Measurements from ENCODE around the gene NEU4. TPM values are rescaled to one million over a fixed set of nuclear protein-coding genes. Genes with fewer than 3 reads are reported as not detected.
"Not testable (repeated sequence)": the region's sequence is repeated elsewhere in the genome, so short reads cannot be mapped to it uniquely, and the experiment has no call there.

NEU4 gene
- total RNA-seq, 1 donor from 2014 or later, result 1.0 TPM

GRCh38 chr2:241788135-241788534 is 20.9 kb upstream of the NEU4 start:
- Mint-ChIP-seq H3K27ac (peak overlapping the region; percentile 81), H3K4me1 (peaks cover 12% of the 10 kb centered on the region), H3K27me3 (peaks cover 6% of the 10 kb centered on the region), H3K4me3 (no peak overlapping the region), H3K9me3 (peaks cover 32% of the 10 kb centered on the region), H3K36me3 (ENCODE audit: low read depth) (no peaks in the 10 kb centered on the region)
- intact Hi-C loops (cut with micrococcal nuclease), result loop anchor here (2.0 kb wide), 1 partner anchor 17 kb away; no protein-coding TSS in a partner anchor
- no peak for DNase-seq

DNA sequence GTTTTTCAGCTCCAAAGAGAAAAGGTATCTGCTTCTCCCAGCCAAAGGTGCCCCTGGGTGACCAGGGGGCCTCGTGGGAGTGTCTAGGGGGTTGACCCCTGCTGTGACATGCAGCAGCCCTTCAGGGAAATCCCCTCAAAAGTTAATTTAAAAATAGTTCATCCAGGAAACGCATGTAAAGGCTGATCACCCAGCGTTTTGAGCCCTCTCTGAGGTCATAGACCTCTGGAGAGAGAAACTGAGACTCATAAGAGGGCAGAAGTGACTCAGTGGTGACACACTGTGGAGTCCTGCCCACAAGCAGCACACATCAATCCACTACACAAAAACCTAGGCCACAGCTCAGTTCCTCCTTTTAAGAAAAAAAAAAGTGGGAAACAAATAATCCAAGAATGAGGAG is 20.4 kb upstream of the NEU4 start:
- intact Hi-C loops (cut with micrococcal nuclease), result loop anchor here (2.0 kb wide), 1 partner anchor 16 kb away; no protein-coding TSS in a partner anchor
- no peak overlapping the region for H3K4me3 Mint-ChIP-seq
- peak overlapping the region; percentile 81 for H3K27ac Mint-ChIP-seq
- H3K36me3 Mint-ChIP-seq (ENCODE audit: low read depth), result no peaks in the 10 kb centered on the region
- peaks cover 6% of the 10 kb centered on the region for H3K27me3 Mint-ChIP-seq
- peaks cover 12% of the 10 kb centered on the region for H3K4me1 Mint-ChIP-seq
- peaks cover 36% of the 10 kb centered on the region for H3K9me3 Mint-ChIP-seq
- DNase-seq, result peak; percentile 67

DNA sequence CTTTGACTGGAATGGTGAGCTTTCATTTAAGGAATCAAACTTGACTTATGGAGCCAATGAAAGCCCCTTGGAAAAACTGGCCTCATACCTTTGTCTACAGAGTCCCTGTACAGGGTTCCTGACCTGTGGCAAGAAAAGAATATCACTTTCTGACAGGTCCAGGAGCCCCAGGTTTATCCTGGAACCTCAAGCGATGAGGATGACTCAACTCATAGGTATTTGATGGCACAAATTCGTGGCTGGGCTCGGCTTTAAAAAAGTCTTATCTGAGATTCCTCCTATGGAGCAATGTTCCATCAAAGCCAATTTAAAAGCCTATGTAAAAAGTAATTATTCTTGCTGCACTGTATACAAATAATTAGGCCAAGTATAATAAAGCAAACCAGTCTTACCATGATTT is 17.6 kb upstream of the NEU4 start:
- H3K36me3 Mint-ChIP-seq (ENCODE audit: low read depth); H3K4me3 Mint-ChIP-seq; H3K27ac Mint-ChIP-seq; H3K27me3 Mint-ChIP-seq; intact Hi-C loops (cut with micrococcal nuclease); DNase-seq: not testable (repeated sequence)
- Mint-ChIP-seq H3K4me1 (peaks cover 12% of the 10 kb centered on the region), H3K9me3 (peaks cover 33% of the 10 kb centered on the region)

- peaks cover 7% of the 10 kb centered on the region for H3K4me1 Mint-ChIP-seq
- H3K36me3 Mint-ChIP-seq (ENCODE audit: low read depth), result no peaks in the 10 kb centered on the region
- DNase-seq, result no peak
- peaks cover 6% of the 10 kb centered on the region for H3K27me3 Mint-ChIP-seq
- H3K4me3 Mint-ChIP-seq, result no peak overlapping the region
- no peak overlapping the region for H3K27ac Mint-ChIP-seq
- H3K9me3 Mint-ChIP-seq, result peaks cover 27% of the 10 kb centered on the region
- intact Hi-C loops (cut with micrococcal nuclease), result no loop called here
These were observed 15.6 kb upstream of the NEU4 start for GRCh38 chr2:241793385-241793784.

- H3K4me1 Mint-ChIP-seq, result no peaks in the 10 kb centered on the region
- intact Hi-C loops (cut with micrococcal nuclease), result no loop called here
- DNase-seq, result peak; percentile 49
- peaks cover 21% of the 10 kb centered on the region for H3K9me3 Mint-ChIP-seq
- H3K4me3 Mint-ChIP-seq, result no peak overlapping the region
- H3K27me3 Mint-ChIP-seq, result peaks cover 6% of the 10 kb centered on the region
- H3K36me3 Mint-ChIP-seq (ENCODE audit: low read depth), result no peaks in the 10 kb centered on the region
- no peak overlapping the region for H3K27ac Mint-ChIP-seq
These were observed 14.7 kb upstream of the NEU4 start for GRCh38 chr2:241794250-241794823.

GRCh38 chr2:241795021-241795999 is 13.7 kb upstream of the NEU4 start:
- peaks cover 17% of the 10 kb centered on the region for H3K9me3 Mint-ChIP-seq
- intact Hi-C loops (cut with micrococcal nuclease), result no loop called here

GRCh38 chr2:241796209-241796608 is 12.8 kb upstream of the NEU4 start:
- no peaks in the 10 kb centered on the region for H3K36me3 Mint-ChIP-seq (ENCODE audit: low read depth)
- no peak overlapping the region for H3K4me3 Mint-ChIP-seq
- peak; percentile 48 for DNase-seq
- H3K27me3 Mint-ChIP-seq, result no peaks in the 10 kb centered on the region
- no peak overlapping the region for H3K27ac Mint-ChIP-seq
- intact Hi-C loops (cut with micrococcal nuclease), result no loop called here
- no peaks in the 10 kb centered on the region for H3K4me1 Mint-ChIP-seq
- H3K9me3 Mint-ChIP-seq, result peaks cover 9% of the 10 kb centered on the region

More at GRCh38 chr2:241795021-241795999, 13.7 kb upstream of the NEU4 start:
- H3K4me1 Mint-ChIP-seq, result no peaks in the 10 kb centered on the region
- no peak overlapping the region for H3K27ac Mint-ChIP-seq
- no peak overlapping the region for H3K4me3 Mint-ChIP-seq
- peaks cover 6% of the 10 kb centered on the region for H3K27me3 Mint-ChIP-seq
- DNase-seq, result peak; percentile 51
- H3K36me3 Mint-ChIP-seq (ENCODE audit: low read depth), result no peaks in the 10 kb centered on the region

GRCh38 chr2:241796610-241797138 is 12.3 kb upstream of the NEU4 start:
- H3K4me1 Mint-ChIP-seq, result no peaks in the 10 kb centered on the region
- H3K27me3 Mint-ChIP-seq, result no peaks in the 10 kb centered on the region
- no peak overlapping the region for H3K4me3 Mint-ChIP-seq
- intact Hi-C loops (cut with micrococcal nuclease), result no loop called here
- H3K36me3 Mint-ChIP-seq (ENCODE audit: low read depth), result no peaks in the 10 kb centered on the region
- peaks cover 9% of the 10 kb centered on the region for H3K9me3 Mint-ChIP-seq
- peak; percentile 48 for DNase-seq
- H3K27ac Mint-ChIP-seq, result no peak overlapping the region

- intact Hi-C loops (cut with micrococcal nuclease), result no loop called here
- Mint-ChIP-seq H3K4me1 (no peaks in the 10 kb centered on the region), H3K9me3 (peaks cover 9% of the 10 kb centered on the region), H3K27ac (no peak overlapping the region), H3K27me3 (no peaks in the 10 kb centered on the region), H3K4me3 (no peak overlapping the region), H3K36me3 (ENCODE audit: low read depth) (no peaks in the 10 kb centered on the region)
- DNase-seq, result peak; percentile 53
These were observed 11.4 kb upstream of the NEU4 start for GRCh38 chr2:241797441-241798080.

DNA sequence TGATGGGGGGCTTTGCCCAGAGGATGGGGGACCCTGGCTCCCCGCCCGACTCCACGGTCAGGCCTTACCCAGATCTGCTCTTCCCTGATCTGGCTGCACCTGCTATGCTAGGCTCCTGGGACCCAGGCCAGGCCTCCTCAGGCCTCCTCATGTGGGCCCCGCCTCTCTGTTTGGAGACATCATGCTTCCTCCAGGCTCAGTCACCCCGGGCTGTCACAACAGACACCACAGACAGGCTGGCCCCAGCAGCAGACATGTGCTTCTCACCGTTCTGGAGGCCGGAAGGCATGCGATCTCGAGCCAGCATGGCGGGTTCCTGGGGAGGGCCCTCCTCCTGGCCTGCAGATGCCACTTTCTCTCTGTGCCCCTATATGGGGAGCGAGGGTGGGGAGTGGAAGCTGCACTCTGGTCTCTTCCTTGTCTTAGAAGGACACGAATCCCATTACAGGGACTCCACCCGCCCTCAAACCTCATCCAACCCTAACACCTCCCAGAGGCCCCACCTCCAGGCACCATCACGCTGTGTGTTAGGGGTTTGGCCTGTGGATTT is 10.8 kb upstream of the NEU4 start:
- peak; percentile 55 for DNase-seq
- Mint-ChIP-seq H3K27ac (no peak overlapping the region), H3K36me3 (ENCODE audit: low read depth) (no peaks in the 10 kb centered on the region), H3K27me3 (no peaks in the 10 kb centered on the region), H3K4me3 (no peak overlapping the region), H3K4me1 (no peaks in the 10 kb centered on the region), H3K9me3 (peaks cover 6% of the 10 kb centered on the region)
- intact Hi-C loops (cut with micrococcal nuclease), result no loop called here

DNA sequence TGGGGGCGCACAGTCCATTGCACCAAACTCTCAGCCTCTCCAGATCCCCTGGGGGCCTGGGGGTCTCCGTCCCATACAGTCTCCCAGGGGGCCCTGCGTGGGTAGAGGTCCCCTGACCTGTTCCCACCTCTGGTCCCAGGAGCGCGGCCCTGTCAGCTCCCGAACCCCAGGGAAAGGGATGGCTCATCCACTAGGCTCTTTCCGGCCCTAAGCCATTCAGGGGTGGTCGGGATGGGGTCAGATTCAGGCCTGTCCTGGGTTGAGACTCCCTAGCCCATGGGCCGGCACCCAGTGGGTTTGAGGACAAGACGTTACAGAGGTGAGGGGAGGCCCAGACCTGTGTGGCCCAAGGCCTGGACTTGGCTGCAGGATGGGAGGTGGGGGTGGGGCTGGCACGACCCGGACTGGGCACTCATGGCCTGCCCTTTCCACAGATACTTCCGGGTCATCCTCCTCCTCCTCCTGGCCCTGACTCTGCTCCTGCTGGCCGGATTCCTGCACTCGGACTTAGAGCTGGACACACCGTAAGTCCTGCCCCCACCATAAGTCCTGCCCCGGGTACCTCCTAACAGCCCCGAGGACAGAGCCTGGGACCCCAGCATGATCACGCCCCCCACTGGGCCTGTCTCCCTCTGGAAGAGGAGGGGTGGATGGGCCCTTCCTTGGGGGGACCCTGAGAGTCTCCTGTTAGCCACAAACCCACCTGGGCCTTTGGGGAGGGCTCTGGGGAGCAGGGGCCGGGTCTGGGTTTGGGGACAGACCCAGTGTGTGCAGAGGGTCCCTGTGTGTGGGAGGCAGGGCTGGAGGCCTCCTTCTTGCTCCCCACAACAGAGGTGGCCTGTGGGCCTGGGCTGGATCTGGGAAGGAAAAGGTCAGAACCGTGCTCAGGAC is 10.1 kb upstream of the NEU4 start:
- no peak overlapping the region for H3K4me3 Mint-ChIP-seq
- DNase-seq, result peak; percentile 48

DNA sequence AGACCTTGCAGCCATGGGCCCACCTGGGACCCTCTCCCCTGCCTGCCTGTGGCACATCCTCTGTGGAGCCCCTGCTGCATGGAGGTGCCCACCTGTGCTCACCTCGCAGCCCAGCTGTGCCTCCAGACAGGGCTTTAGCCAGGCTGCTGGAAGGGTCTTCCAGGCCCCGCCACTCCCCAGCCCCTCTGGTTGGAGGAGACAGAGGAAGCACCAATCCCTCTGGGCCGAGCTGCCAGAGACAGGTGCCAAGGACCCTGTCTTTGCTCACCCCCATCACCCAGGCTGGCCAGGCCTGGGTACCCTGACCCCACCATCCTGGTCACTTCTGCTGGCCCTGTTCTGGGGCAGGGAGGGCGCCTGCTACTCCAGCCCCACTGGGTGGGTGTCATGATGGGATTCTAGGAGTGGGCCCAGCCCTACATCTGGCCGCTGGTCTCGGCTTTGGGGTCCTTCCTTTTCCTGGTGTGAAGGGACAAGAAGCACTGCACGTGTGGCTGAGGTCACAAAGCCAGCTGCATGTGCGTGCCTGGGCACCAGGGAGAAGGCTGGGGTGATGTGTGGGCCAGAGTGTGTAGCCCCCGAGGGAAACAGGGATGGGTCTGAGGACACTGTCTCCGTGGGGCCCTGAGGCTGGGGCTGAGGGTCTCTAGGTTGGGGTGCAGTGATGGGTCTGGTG is 9.3 kb upstream of the NEU4 start:
- DNase-seq, result peak; percentile 54
- H3K27me3 Mint-ChIP-seq, result peaks cover 2% of the 10 kb centered on the region
- intact Hi-C loops (cut with micrococcal nuclease), result loop anchor here (5.0 kb wide), 1 partner anchor 63 kb away; no protein-coding TSS in a partner anchor

More for the DNA sequence above, 10.1 kb upstream of the NEU4 start:
- H3K9me3 Mint-ChIP-seq, result no peaks in the 10 kb centered on the region
- peaks cover 2% of the 10 kb centered on the region for H3K27me3 Mint-ChIP-seq
- peaks cover 2% of the 10 kb centered on the region for H3K4me1 Mint-ChIP-seq
- H3K36me3 Mint-ChIP-seq (ENCODE audit: low read depth), result no peaks in the 10 kb centered on the region
- intact Hi-C loops (cut with micrococcal nuclease), result no loop called here
- no peak overlapping the region for H3K27ac Mint-ChIP-seq

More for the DNA sequence above, 9.3 kb upstream of the NEU4 start:
- Mint-ChIP-seq H3K27ac (no peak overlapping the region), H3K36me3 (ENCODE audit: low read depth) (no peaks in the 10 kb centered on the region), H3K4me1 (peaks cover 4% of the 10 kb centered on the region), H3K9me3 (no peaks in the 10 kb centered on the region), H3K4me3 (no peak overlapping the region)

All from activated CD4-positive, alpha-beta T cell treated with anti-CD3 and anti-CD28 coated beads, Interleukin-2, amount 10 ng/mL, durations not matched to agents 24 days and 14 days (primary cell).